Measurements from ENCODE around the gene TPSD1.
"Not testable (repeated sequence)": the region's sequence is repeated elsewhere in the genome, so short reads cannot be mapped to it uniquely, and the experiment has no call there.

The TPSD1 gene

DNA sequence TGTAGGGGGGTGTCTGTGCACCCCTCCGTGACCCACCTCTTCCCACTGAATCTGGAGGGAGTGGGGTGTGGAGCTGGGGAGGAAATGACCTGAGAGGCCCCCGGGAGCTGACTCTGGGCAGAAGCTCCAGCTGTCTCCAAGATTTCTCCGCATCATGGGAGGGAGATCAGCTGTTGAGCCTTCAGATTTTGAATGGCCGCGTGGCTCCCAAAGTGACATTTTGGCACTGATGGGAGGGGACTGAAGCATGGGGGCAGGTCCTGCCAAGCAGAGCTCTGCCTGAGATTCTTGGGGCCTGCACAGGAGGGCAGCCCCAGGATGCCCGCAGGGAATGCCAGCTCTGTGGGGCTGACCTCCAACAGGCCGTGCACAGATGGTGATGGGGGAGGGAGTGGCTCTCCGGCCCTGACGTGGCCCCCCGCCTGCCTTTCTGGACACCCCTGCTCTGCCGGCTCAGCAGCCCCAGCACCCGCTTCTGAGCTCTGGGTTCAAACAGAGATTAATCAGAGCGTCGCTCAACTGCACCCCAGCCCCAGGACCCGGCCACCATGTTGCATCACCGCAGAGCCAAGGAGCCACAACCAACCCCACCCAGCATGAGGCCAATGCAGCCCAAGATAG lies 28.2 kb downstream of the TPSD1 start:
- no peak for DNase-seq

DNA sequence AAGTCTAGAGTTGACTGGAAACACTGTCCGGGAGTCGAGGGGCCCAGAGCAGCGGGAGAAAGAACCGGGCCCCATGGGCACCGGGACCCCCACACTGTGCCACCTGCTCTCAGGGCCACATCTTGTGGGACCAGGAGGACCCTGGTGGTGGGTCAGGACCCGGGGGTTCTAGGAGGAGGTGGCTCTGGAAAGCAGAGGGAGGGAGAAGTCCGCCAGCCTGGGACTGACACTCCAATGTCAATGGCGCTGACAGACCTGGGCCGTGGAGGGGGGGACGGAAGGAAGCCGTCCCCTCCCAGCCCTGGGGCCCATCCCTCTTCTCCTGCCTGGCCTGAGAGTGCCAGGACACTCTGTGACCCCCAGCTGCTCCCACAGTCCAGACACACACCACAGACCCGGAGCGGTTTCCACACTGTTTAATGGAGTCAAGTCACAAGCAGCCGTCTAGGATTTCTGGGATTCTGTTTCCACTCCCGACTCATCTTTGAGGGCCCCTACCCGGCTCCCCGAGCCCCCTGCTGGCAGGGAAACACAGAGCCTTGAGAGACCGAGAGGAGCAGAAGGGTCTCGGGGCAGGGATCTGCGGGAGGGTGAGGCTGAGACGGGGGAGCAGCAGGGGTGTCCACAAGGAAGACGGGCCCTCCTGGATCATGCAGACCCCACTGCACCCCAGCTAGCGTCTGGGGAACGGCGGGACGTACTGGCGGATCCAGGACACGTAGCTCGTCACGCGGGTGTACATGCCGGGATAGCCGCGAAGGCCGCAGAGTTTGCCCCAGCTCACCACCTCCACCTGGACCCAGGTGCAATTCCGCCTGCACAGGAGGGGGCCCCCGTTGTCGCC lies 30.0 kb downstream of the TPSD1 start:
- no peak for DNase-seq

DNA sequence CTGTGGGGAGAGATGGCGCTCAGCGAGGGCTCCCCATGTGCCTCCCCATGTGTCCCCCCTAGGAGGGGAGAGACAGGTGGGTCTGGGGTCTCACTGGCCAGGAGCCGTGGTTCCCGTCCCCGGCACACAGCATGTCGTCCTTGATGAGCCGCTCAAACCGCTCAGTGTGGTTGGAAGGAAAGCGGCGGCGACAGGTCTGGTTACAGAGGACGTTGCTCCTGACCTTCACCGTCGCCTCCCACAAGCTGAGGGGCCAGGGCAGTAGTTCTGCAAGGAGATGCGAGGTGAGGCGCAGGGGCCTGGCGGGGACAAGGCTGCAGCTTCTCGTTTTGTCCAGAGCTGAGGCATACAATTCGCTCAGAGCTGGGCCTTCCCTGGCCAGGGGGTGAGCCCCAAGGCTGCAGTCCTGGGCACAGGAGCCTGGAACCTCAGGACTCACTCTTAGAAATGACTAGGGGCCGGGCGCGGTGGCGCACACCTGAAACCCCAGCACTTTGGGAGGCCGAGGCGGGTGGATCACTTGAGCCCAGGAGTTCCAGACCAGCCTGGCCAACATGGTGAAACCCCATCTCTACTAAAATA lies 30.7 kb downstream of the TPSD1 start:
- no peak for DNase-seq

DNA sequence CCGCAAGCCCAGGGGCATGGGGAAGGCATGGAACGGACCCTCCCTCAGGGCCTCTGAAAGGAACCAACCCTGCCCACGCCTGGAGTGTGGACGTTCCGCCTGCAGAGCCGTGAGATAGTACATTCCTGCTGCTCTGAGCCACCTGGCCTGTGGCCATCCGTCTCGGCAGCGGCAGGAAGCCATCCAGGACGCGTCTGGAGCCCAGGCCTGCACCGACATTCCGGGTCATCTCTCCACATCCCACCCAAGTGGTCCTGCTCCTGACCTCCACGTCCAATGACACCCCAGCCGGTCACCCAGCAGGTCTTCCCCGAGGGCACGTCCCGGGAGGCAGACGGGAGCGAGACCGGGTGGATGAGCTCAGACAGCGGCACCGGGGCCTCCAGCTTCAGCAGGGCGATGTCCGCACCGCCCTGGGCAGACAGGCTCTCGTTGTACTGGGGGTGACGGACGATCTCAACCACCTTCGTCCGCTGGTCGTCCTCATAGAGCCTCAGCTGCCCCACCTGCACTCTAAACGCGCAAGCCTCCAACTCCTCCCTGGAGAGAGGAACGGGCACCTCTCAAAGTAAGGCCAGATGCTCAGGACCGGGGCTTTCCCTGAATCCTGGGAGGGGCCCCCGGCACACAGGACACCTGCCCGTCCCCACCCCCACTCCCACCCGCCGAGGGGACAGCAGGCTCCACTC lies 32.3 kb downstream of the TPSD1 start:
- DNase-seq, result no peak

GRCh38 chr16:1288813-1289476 lies 33.1 kb downstream of the TPSD1 start:
- DNase-seq, result no peak

- DNase-seq, result no peak
These were observed 33.6 kb downstream of the TPSD1 start for GRCh38 chr16:1289477-1289866.

GRCh38 chr16:1290063-1290501 lies 34.2 kb downstream of the TPSD1 start:
- DNase-seq, result no peak

DNA sequence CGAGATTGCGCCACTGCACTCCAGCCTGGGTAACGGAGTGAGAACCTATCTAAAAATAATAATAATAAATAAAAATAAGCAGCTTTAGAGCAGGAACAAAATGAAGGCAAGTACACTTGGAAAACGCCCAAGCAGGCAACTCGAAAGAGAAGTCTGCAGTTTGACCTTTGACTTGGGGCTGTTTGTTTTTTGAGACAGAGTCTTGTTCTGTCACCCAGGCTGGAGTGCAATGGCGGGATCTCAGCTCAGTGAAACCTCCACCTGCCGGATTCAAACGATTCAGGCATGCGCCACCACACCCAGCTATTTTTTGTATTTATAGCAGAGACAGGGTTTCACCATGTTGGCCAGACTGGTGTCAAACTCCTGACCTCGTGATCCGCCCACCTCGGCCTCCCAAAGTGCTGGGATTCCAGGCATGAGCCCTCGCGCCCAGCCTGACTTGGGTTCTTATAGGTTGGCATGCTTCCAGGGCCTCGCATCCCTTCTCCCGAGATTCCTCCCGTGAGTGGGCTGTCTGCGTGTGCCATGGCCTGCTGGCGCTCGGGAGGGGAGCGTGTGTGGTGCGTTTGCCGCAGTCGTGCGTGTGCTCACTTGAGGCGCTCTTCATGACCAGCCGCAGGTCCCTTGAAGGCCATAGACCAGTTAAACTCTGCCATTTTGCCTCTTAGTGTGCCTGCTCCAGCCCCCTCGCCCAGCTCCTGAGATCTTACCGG lies 35.1 kb downstream of the TPSD1 start:
- DNase-seq, result no peak

- DNase-seq, result no peak
These were observed 35.7 kb downstream of the TPSD1 start for GRCh38 chr16:1291576-1291974.

DNA sequence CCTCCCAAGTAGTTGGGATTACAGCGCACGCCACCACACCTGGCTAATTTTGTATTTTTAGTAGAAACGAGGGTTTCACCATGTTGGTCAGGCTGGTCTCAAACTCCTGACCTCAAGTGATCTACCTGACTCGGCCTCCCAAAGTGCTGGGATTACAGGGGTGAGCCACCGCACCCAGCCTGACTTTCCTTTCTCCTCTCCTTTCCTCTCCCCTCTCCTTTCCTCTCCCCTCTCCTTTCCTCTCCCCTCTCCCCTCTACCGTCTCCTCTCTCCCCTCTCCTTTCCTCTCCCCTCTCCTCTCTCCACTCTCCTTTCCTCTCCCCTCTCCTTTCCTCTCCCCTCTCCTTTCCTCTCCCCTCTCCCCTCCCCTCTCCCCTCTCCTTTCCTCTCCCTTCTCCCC lies 36.3 kb downstream of the TPSD1 start:
- not testable (repeated sequence) for DNase-seq

DNA sequence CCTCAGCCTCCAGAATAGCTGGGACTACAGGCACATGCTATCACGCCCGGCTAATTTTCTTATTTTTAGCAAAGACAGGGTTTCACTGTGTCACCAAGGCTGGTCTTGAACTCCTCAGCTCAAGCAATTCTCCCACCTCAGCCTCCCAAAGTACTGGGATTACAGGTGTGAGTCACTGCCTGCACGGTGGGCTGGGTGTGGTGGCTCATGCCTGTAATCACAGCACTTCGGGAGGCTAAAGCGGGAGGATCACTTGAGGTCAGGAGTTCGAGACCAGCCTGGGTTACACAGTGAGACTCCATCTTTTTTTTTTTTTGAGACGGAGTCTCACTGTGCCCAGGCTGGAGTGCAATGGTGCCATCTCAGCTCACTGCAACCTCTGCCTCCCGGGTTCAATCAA lies 36.9 kb downstream of the TPSD1 start:
- not testable (repeated sequence) for DNase-seq

DNA sequence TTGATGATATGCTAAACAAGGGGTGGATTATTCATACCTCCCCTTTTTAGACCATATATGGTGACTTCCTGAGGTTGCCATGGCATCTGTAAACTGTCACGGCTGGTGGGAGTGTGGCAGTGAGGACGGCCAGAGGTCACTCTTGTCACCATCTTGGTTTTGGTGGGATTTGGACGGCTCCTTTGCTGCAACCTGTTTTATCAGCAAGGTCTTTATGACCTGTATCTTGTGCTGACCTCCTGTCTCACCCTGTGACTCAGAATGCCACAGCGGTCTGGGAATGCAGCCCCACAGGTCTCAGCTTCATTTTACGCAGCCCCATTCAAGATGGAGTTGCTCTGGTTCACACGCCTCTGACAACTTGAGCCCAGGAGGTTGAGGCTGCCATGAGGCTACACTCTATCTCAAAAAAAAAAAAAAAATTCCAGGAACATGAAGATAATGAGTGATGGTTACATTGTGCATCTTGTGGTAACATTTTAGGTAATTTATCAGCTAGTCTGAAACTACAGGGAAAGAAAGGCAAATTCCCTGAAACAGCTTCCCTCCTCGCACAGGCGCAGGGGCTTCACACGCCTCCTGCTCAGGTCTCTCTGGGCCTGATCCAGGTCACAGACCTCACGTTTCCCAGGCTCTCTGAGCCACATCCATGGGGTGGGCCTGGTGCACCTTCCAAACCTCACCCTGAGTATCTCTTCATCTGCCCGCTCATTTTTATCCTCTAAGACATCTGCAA lies 38.2 kb downstream of the TPSD1 start:
- DNase-seq, result no peak

DNA sequence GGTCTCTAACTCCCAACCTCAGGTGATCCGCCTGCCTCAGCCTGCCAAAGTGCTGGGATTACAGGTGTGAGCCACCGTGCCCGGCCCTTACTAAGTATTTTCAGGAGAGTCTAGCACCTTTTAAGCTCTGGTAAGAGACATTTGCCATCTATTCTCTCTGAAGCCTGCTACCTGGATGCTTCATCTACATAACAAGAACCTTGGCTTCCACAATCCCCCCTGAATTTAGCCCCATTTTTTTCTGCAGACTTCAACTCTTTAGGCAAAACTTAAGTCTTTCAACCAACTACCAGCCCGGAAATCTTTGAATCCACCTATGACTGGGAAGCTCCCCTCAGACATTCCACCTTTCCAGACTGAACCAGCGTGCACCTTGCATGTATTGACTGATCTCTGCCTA lies 39.6 kb downstream of the TPSD1 start:
- DNase-seq, result no peak

GRCh38 chr16:1296688-1297017 lies 40.8 kb downstream of the TPSD1 start:
- DNase-seq, result not testable (repeated sequence)

- no peak for DNase-seq
These were observed 41.3 kb downstream of the TPSD1 start for GRCh38 chr16:1297018-1297696.

DNA sequence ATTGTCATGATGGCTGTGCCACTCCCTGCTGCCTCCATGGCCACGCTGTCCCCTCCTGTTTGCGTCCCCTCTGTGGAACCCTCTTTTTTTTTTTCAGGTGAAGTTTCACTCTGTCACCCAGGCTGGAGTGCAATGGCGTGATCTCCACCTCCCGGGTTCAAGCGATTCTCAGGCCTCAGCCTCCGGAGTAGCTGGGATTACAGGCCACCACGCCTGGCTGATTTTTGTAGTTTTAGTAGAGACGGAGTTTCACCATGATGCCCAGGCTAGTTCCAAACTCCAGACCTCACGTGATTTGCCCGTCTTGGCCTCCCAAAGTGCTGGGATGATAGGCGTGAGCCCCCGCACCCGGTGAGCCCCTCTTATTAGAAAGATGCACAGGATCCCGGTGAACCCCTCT lies 42.5 kb downstream of the TPSD1 start:
- no peak for DNase-seq

DNA sequence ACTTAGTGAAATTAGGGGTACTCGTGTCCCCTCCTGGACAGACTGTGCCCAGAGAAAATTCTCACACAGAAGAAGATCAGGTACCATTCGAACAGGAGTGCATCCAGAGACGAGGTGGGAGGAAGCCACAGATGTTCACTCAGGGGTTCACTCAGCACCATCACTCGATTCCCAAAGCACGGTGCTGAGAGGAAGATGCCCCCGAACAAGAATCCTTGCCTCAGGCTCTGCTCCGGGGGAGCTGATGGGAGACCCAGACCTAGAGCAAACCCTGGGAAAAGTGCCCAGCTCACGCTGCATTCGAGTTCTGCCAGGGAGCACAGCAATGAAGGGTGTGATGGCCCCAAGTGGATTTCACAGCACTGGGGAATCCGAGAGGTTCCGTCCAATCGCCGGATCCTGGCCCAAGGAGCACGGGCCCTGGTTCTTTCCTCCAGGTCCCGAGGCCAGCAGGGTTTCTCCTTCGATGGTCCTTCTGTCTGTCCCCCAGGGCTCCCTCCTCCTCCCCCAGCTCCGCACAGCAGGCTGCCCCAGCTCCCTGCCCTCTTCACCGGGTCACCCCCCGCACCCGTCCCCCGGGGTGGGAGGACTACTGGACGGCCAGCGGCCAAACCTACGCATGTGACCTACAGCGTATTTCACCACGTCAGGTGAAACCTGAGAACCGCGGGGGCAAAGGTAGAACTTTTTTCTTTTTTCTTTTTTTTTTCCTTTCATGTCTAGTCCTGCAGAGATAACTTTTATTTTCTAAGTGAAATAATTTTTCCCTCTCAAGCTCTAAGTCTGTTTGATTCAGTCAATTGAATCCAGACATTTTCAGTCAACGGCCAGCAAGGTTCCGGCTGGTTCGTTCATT lies 43.4 kb downstream of the TPSD1 start:
- no peak for DNase-seq

DNA sequence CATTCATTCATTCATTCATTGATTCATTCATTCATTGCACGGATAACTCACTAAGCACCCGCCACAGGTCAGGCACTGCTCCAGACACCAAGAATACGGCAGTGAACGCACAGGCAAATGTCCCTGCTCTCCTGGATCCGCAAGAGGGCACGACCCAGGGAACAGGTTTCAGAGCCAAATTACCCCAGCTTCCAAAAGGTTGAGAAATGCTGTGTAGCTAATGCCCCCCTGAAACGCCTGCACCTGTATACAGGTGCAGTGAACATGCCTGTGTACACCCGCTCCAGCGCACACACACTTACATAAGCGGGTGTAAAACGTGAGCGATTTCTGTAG lies 44.0 kb downstream of the TPSD1 start:
- no peak for DNase-seq

DNA sequence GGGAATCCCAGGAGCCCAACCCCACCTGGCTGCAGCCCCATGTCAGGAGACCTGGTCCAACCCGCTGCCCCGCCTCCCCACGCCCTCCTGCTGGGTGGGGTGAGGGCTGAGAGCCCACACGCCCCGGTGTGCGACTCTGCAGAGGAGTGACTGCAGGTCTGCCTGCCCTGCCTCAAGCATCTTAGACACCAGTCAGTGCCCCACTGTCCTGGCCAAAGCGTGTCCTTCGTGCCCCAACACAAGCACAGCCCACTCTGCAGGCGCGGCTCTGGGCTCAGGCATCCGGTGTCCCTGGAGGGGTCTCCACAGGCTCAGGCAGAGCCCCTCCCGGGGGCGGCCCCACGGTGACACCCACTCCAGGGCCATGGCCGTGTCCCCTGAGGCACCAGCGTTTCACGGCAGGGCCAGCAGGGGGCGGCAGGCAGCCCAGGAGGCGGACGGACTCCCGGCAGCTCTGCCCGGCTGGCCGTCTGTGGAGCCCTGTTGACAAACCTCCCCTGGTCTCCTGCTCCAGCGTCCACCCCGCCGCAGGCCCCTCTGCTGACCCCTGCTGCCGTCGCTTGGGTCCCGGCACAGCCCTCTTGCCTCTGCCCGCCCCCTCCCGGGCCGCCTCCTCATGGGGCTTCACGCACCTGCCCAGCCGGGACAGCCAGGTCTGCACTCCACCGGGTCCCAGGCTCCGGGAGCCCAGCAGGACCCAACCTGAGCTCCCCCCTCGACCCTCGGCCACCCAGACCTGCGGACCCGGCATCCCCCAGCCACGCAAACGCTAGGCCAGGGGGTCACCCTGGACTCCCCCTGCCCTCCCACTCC lies 45.0 kb downstream of the TPSD1 start:
- DNase-seq, result peak; percentile 81 to 84

Measured in stimulated activated CD4-positive, alpha-beta T cell treated with anti-CD3 and anti-CD28 coated beads, Interleukin-2, amount 100 ng/mL, for 24 hours (primary cell).